Stimulated activated CD8-positive, alpha-beta memory T cell treated with anti-CD3 and anti-CD28 coated beads, Interleukin-2, amount 100 ng/mL, for 1 hour (primary cell): ENCODE results near the gene STX12.
"Not testable (repeated sequence)": the region's sequence is repeated elsewhere in the genome, so short reads cannot be mapped to it uniquely, and the experiment has no call there.

Experiments
- DNase-seq, 2 donors: peaks; one replicate each; pipeline ENCODE4 v3.0.0-alpha.2; 2020; ENCODE audit warnings: low read depth in 2 of 2

Gene STX12

DNA sequence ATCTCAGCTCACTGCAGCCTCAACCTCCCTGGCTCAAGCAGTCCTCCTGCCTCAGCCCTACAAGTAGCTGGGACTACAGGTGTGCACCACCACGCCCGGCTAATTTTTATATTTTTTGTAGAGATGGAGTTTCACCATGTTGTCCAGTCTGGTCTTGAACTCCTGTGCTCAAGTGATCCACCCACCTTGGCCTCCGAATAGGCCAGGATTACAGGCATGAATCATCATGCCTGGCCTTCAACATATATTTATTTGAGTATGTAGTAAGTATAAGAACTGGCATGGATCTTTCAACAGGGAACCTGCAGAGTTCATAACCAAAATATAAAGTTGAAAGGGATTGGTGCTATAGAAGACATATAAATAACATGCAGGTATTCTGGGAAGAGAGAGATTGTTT, 2.3 kb downstream of the STX12 start:
- not testable (repeated sequence) for DNase-seq

DNA sequence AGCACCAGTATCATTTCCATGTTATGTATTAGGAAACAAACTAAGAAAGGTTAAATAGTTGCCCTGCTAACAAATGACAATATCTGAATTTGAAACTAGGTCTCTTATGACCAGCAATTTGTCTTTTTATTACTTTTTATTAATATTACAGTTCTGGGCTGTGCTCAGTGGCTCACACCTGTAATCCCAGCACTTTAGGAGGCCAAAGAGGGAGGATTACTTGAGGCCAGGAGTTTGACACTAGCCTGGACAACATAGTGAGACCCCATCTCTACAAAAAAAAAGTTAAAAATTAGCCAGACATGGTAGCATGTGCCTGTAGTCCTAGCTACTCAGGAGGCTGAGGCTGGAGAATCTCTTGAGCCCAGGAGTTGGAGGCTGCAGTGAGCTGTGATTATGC, 3.3 kb downstream of the STX12 start:
- DNase-seq = not testable (repeated sequence)

DNA sequence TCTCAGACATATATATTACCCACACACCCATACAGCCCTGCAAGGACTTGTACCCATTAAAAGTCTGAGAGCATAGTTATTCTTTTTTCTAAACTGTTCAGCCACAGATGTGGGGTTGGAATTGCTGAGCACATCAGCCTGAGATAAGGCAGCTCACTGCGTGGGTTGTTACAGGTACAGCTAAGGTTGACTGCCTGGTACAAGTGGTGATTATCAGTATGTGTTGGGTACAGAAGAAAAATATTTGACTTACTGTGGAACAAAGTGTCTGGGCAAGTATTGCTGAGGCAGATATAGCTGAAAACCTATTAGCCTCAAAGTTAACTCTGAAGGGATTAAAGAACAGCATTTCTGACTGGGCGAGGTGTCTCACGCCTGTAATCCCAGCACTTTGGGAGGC, 5.0 kb downstream of the STX12 start:
- no peak for DNase-seq

DNA sequence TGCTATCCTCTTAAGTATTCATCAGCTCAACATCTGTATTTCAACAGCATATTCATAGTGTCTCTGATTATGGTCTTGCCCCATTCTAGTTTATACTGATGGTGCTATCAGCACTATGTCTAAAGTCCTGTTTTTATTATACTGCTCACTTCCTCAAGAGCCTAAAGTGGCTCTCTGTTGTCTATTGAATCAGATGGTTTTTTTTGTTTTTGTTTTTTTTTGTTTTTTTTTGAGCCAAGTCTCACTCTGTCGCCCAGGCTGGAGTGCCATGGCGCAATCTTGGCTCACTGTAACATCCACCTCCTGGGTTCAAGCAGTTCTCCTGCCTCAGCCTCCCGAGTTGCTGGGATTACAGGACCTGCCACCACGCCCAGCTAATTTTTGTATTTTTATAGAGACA, 6.1 kb downstream of the STX12 start:
- no peak for DNase-seq

DNA sequence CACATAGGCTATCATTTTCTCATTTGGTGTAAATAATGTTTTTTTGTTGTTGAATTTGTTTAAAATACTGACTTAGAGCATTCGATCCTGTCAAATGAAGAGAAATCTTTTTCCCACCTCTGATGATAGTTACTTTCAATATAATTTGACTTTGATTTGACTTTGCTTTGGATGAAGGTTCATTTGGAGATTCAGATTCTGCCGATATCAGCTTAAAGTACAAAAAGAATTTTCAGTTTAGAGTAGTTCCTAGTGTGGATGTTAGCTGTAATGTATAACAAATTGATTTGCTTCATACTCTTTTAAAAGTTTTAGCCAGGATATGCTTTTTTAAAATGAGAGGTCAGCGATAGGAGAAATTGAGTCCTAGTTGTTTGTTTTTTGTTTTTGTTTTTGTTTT, 9.9 kb downstream of the STX12 start:
- DNase-seq = no peak

DNA sequence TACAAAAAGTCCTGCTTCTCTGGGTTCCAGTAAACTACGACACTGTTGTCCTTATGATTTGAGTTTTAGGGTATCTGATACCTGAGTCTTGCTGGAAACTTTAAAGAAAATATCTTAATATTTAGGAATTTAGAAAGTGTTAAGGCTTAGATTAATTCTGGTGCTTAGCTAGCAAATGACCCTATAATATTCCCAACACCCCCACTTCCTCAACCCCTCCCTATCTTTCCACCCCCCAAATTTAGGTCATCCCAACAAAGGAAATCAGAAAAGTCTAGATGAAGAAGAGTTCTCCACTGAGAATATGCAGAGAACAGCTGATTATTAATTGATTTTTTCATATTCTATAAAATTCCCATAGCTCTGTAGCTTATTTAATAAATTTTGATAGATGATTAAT, 11.7 kb downstream of the STX12 start:
- DNase-seq = no peak

DNA sequence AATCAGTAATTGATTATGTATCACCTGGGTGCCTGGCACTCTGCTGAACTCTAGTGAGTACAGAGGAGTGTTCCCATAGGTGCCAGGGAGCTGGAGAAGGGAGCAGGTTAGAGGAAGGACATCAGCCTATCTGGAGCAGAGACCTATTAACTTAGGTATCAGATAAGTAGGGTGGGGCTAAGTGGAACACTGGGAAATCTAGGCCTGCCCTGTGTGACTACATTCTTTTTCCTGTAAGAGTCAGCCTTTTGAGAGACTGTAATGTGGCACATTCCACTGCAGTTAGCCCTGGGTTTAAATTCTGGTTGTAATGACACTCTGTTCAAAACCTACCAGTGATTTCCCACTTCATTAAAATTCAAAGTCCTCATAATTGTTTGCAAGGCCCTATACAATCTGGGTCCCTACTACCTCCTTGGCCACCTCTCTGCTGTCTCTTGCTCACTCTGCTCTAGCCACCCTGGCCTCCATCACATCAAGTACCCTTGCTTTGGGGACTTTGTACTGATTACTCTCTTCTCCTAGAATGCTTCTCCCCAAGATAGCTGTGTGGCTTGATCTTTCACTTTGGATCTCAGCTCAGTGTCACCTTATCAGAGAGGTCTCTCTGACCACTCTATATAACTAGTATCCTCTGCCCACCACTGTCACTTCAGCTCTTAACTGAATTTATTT, 12.9 kb downstream of the STX12 start:
- DNase-seq = no peak

DNA sequence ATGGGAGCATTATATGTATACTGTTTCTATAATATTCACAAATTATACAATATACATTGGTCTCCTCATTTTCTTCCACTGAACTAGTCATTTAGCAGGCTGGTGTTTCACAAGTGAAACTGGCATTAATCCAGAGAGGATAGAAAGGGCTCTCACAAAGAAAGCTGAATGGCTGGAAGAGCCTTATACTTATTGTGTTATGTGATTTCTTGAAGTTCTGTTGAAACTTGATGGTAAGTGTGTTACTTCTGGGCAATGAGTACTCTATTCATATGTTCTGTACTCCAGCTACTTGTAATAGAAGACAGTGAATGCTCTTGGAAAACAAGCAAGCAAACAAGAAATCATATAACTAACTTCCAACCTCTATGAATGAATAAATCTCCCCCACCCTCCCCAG, 14.9 kb downstream of the STX12 start:
- DNase-seq = no peak

DNA sequence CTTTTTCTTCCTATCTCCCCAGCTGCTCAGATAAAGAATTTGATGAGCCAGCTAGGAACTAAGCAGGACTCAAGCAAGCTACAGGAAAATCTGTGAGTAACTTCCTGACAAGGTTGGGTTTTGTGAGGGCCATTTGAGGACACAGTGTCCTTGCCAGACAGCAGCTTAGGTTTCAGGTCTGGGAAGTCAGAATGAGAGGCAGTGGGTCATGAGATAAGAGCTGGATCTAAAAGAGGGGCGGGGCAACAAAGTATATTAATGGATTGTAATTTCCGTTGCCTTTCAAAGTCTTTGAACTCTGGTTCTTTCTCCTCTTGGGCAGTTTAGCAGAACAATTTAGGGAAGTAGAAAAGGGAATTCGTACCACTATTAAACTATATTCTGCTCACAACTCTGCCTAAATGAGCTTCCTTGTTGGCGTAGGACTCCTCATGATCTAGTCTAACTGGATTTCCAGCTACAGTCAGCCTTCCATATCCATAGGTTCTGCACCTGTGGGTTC, 16.6 kb downstream of the STX12 start:
- no peak for DNase-seq

DNA sequence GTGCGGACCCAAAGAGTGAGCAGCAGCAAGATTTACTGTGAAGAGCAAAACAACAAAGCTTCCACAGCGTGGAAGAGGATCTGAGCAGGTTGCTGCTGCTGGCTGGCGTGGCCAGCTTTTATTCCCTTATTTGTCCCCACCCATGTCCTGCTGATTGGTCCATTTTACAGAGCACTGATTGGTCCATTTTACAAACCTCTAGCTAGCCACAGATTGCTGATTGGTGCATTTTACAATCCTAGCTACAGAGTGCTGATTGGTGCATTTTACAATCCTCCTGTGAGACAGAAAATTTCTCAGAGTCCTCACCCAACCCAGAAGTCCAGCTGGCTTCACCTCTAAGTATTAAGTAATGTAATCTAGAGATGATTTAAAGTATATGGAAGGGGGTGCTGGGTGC, 17.3 kb downstream of the STX12 start:
- not testable (repeated sequence) for DNase-seq

DNA sequence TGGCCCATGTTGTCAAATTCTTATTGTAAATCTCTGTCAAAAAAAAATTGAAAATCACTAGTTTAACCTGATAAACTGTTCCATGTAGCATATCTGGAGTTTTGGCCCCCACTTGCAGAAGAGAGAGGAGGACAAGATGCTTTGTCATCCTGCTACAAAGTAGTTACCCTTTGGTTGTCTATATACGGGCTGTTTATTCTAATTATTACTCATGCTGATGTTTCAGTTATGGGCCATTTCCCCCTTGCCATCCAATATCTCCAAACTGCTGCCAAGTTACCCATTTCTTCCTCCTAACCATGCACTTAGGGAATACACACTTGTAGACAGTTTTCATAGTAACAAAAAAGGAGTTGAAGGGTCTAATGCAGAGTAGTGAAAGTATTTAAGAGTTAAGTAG, 22.6 kb downstream of the STX12 start:
- DNase-seq = no peak

DNA sequence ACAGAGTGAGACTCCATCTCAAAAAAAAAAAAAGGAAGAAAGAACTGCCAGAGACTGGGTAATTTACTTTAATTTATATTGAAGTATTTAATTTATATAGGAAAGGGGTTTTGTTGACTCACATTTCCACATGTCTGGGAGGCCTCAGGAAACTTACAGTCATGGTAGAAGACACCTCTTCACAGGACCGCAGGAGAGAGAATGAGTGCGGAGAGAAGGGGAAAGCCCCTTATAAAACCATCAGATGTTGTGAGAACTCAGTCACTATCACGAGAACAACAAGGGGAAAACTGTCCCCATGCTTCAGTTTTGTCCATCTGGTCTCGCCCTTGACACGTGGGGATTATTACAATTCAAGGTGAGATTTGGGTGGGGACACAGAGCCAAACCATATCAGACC, 31.8 kb downstream of the STX12 start:
- no peak for DNase-seq

DNA sequence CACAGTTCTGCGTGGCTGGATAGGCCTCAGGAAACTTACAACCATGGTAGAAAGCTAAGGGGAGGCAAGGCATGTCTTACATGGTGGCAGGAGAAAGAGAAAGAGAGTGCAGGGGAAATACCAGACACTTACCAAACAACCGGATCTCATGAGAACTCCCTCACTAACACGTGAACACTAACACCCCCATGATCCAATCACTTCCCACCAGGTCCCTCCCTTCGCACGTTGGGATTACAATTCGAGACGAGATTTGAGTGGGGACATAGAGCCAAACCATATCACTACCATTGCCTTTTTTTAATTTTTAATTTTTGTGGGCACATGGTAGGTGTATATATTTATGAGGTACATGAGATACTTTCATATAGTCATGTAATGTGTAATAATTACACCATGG, 33.7 kb downstream of the STX12 start:
- DNase-seq = no peak

DNA sequence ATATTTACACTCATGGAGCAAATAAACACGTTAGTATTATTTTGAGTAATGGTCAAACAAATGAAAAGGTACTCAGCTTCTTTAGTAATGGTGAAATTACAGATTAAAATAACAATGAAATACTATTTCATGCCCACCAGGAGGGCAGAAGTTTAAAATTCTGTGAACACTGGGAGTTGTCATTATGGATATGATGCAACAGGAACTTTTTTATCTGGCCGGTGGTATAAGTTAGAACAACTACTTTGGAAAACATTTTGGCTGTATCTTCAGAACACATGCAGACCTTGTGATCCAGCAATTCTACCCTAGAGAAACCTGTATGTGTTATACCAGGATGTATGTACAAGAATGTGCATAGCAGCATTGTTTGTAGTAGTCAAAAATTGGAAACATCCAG, 34.4 kb downstream of the STX12 start:
- no peak for DNase-seq

DNA sequence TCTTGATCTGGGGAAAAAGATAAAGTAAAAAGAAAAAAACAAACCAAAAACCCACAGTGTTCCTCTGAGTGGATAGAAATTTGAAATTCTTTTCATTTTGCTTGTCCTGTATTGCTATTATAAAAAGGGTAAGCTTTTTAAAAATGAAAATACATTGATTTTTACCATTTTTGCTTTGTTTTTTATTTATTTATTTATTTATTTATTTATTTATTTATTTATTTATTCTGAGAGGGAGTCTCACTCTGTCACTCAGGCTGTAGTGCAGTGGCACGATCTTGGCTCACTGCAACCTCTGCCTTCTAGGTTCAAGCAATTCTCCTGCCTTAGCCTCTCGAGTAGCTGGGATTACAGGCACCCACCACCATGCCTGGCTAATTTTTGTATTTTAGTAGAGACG, 35.1 kb downstream of the STX12 start:
- not testable (repeated sequence) for DNase-seq

DNA sequence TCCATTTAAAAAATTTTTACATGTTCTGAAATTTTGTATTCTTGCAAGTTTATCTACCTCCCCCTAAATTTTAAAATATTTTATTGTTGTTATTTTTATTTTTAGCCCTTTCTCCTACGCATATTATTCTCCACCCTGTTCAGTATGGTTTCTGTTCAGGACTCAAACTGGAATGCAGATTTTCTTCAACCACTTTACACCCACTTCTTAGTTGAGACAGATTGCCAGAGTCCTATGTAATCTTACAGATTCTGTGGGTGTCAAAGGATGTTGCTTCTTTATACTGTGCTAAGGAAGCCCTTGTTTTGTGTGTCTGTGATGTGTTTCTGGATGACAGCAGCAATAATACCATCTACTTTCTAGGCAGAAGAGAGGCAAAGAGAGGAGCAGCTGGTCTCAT, 36.9 kb downstream of the STX12 start:
- DNase-seq = no peak

DNA sequence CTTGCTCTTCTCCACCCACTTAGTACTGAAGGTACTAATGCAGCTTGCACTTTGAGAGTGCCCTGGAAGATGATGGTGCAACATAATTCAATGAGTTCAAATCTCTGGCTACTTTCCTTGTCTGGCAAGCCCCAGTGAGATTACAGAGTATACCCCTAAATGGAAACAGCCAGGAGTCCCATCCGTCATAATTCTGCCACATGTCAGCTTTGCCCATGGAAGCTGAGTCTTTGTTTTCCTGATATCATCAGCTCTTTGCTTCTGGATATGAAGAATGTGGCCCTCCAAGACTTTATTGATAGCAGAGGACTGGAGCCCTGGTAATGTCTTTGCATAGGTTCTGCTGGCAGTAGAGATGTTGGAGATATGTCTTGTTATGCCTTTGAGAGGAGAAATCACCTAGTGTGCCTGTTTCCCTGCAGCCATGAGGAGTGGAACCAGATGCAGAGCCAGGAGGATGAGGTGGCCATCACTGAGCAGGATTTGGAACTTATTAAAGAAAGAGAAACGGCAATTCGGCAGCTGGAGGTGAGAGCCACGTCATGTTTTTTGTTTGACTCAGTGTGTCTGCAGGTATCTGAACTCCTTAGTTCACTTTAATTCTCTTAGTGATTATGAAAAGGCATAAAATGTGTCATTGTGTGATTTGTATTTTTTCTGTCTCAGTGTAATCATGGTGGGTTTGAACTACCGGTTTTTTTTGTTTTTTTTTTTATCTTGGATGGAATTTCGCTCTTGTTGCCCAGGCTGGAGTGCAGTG, 38.9 kb downstream of the STX12 start:
- no peak for DNase-seq

DNA sequence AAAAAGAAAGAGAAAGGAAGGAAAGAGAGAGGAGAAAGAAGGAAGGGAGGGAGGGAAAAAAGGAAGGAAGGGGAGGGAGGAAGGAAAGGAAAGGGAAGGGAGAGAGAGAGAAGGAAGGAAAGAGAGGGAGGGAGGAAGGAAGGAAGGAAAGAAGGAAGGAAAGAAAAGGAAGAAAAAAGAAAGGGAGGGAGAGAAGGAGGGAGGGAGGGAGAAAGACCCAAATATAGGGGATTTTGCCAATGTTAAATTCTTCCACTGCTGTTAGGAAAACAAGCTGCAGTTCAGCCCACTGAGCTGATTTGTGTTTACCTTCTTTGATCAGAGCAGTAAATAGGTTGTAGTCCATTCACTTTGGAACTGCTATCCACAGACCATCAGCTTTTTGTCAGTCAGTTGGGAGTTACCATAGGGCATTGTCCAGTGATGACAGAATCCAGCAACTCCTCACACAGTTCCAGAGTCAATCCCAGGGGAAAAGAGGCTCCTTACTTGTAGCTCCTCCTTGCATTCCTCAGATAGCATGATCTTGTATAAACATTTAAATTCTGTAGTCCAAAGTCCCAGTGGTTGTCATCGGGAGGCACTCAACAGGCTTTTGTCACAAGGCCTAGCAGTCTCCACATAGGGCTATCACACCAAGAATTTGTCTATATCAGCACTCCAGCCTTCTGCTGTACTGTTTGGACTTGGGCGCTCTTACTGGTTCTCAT, 44.1 kb downstream of the STX12 start:
- DNase-seq = no peak

DNA sequence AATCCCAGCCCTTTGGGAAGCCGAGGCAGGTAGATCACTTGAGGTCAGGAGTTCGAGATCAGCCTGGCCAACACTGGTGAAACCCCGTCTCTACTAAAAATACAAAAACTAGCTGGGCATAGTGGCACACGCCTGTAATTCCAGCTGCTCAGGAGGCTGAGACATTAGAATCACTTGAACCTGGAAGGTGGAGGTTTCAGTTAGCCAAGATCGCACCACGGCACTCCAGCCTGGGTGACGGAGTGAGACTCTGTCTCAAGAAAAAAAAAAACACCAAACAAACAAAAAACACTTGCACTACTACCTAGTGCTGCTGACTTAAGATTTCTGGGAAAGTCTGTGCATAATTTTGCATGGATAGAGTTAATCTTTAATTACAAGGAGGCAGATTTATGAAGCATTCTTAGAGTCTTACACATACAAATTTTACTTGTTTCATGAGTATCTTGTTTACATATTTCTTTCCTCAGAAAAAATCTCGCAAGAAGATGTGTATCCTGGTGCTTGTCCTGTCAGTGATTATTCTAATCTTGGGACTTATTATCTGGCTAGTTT, 48.8 kb downstream of the STX12 start:
- no peak for DNase-seq

DNA sequence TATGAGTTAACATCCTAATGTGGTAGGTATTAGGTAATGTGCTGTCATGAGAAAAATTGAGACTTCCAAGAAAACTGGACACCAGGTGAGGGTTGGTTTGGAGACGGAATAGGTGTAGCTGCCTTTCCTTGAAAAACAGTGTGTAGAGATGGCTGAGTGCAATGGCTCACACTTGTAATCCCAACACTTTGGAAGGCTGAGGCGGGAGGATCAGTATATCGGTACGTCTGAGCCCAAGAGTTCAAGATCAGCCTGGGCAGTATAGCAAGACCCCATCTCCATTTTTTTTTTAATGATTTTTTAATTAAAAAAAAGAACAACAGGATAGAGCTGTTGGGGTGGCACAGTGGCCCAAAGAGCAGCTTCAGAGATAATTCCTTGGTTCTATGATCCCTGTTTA, 50.8 kb downstream of the STX12 start:
- DNase-seq = no peak

DNA sequence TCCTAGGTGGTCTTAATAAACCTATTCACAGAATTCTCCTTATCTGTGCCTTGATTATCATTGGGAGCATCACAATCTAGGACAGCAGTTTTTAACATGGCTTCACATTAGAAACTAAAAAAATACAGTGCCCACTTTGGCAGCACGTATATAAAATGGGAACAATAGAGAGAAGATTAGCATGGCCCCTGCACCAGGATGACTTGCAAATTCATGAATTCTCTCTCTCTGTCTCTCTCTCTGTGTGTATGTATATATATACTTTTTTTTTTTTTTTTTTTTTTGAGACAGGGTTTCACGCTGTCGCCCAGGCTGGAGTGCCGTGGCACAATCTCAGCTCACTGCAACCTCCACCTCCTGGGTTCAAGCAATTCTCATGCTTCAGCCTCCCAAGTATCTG, 51.4 kb downstream of the STX12 start:
- no peak for DNase-seq

DNA sequence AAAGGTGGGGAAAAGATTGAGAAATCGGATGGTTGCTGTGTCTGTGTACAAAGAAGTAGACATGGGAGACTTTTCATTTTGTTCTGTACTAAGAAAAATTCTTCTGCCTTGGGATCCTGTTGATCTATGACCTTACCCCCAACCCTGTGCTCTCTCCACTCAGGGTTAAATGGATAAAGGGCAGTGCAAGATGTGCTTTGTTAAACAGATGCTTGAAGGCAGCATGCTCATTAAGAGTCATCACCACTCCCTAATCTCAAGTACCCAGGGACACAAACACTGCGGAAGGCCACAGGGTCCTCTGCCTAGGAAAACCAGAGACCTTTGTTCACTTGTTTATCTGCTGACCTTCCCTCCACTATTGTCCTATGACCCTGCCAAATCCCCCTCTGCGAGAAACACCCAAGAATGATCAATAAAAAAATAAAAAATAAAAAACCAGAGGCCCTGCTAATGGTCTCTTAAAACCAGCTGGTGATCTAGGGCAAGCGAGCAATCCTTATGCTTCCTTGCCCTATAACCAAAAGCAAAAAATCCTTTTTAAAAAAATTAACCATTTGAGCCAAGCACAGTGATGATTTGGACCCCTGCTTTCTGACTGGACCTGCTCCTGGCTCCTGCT, 56.4 kb downstream of the STX12 start:
- DNase-seq = not testable (repeated sequence)
